Suprapubic skin (tissue), 4 donors: Measurements from ENCODE around the gene GLIS2. TPM values are rescaled to one million over a fixed set of nuclear protein-coding genes. Genes with fewer than 3 reads are reported as not detected.

Experiments
- DNase-seq, 2 donors: peaks; one replicate each; pipeline ENCODE4 v3.0.0-alpha.2; 2019; ENCODE audit warnings: low spot score in 2 of 2
- H3K27ac ChIP-seq: fragments of 200-600 bp; sonication (generic); one replicate; pipeline ENCODE4 v1.5.1; 2019
- H3K27me3 ChIP-seq: fragments of 200-600 bp; sonication (generic); one replicate; pipeline ENCODE4 v1.5.1; 2019
- H3K36me3 ChIP-seq: fragments of 200-600 bp; sonication (generic); one replicate; pipeline ENCODE4 v1.5.1; 2019
- H3K4me1 ChIP-seq: fragments of 200-600 bp; sonication (generic); one replicate; pipeline ENCODE4 v1.5.1; 2019
- H3K4me3 ChIP-seq: fragments of 200-600 bp; sonication (generic); one replicate; pipeline ENCODE4 v1.5.1; 2019; ENCODE audit warnings: mild to moderate bottlenecking
- H3K9me3 ChIP-seq: fragments of 200-600 bp; sonication (generic); one replicate; pipeline ENCODE4 v1.5.1; 2019
- CTCF ChIP-seq, 2 donors: fragments of 200-600 bp in 1 of 2; fragments of 450-650 bp in 1 of 2; sonication (generic) in 1 of 2; IDR thresholded peaks; one replicate each; pipeline ENCODE4 v1.5.1; 2016 to 2019; ENCODE audit warnings: antibody characterized with exemption in 2 of 2, mild to moderate bottlenecking in 1 of 2, moderate library complexity in 1 of 2
- EP300 ChIP-seq: sonication (generic); formaldehyde crosslinking; IDR thresholded peaks from one replicate; pipeline ENCODE4 v1.6.1; 2017; ENCODE audit warnings: antibody characterized with exemption
- POLR2A ChIP-seq, 2 donors: fragments of 450-650 bp; IDR thresholded peaks; one replicate each; pipeline ENCODE4 v1.6.1; 2017; ENCODE audit warnings: antibody characterized with exemption in 2 of 2, mild to moderate bottlenecking in 2 of 2, moderate library complexity in 2 of 2
- POLR2AphosphoS5 ChIP-seq, 3 donors: sonication (generic); formaldehyde crosslinking; IDR thresholded peaks; one replicate each; pipeline ENCODE4 v1.6.1; 2017; ENCODE audit warnings: antibody characterized with exemption in 3 of 3
- WGBS: methylation state at CpG from one replicate; pipeline ENCODE4 v1.1.5; 2018; 5-methylcytosine and 5-hydroxymethylcytosine counted together
- total RNA-seq, 4 donors: library from RNA; depleted of rRNA; stranded (reverse); fragments of >200 nt; gene quantifications; one replicate each; pipeline ENCODE4 v1.1.0, GENCODE V29; 2016

Gene GLIS2
- total RNA-seq, 4 donors from 2014 or later, result 1.1 to 3.1 (median 2.3) TPM

DNA sequence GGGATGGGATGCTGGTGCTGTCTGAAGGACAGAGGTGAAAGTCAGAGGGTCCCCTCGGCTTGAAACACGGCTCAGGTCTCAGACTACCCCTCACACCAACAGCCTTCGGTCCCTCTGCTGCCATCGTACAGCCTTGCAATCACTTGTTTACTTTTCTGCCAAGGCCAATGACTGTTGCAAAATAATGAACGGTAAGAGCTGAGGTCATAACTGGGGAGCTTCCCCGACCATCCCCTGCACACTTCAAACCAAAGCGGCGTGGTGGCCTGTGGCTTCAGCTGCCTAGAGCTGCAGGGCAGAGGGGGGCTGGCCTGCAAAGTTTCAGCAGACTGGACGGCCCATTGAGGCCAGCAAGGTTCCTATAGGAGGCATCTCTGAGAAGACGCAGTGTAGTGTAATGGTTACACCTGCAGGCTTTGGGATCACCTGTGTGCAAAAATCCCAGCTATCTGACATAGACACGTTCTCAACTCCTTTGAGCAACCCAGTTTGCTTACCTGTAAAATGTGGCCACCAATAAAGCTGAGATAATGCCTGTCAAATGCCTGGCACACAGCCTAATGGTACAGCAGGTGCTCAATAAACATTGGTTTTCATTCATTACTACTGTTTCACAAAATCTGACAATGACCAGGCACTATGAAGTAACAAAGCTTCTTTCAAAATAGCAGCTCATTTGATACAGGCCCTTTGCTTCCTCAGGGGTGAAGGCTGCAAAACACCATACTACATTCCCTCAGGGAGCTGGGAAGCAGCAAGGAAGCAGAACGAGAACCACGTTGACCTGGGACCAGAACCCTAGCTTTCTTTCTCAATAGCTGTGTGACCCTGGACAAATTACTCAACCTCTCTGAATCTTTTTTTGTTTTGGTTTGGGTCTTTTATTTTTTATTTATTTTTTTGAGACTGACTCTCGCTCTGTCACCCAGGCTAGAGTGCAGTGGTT is 30.2 kb downstream of the GLIS2 start:
- Histone ChIP-seq H3K4me1 (peaks cover 43% of the 10 kb centered on the region), H3K36me3 (peaks cover 6% of the 10 kb centered on the region), H3K9me3 (no peaks in the 10 kb centered on the region), H3K4me3 (no peak overlapping the region), H3K27ac (peak overlapping the region; percentile 10), H3K27me3 (no peaks in the 10 kb centered on the region)
- TF ChIP-seq POLR2AphosphoS5 (IDR thresholded peaks at IDR 0.05) (no peak), EP300 (no peak), POLR2A (IDR thresholded peaks at IDR 0.05) (no peak)
- DNase-seq, result no peak
- WGBS, result 77% methylated on average over 14 of the region's 14 CpGs

GRCh38 chr16:4347010-4347409 is 31.1 kb downstream of the GLIS2 start:
- no peaks in the 10 kb centered on the region for H3K9me3 ChIP-seq
- H3K36me3 ChIP-seq, result no peaks in the 10 kb centered on the region
- no peak for DNase-seq
- no peak overlapping the region for H3K4me3 ChIP-seq
- WGBS, result 81% methylated on average over 6 of the region's 8 CpGs
- TF ChIP-seq POLR2A (IDR thresholded peaks at IDR 0.05) (no peak), EP300 (no peak), CTCF (IDR thresholded peaks at IDR 0.05) (no peak), POLR2AphosphoS5 (IDR thresholded peaks at IDR 0.05) (no peak)
- H3K27ac ChIP-seq, result no peak overlapping the region
- H3K4me1 ChIP-seq, result peaks cover 50% of the 10 kb centered on the region
- no peaks in the 10 kb centered on the region for H3K27me3 ChIP-seq

GRCh38 chr16:4347765-4348509 is 32.1 kb downstream of the GLIS2 start:
- 50% methylated on average over 13 of the region's 17 CpGs for WGBS
- no peak overlapping the region for H3K27ac ChIP-seq
- H3K4me3 ChIP-seq, result no peak overlapping the region
- DNase-seq, result no peak
- TF ChIP-seq POLR2AphosphoS5 (IDR thresholded peaks at IDR 0.05) (no peak), CTCF (IDR thresholded peaks at IDR 0.05) (no peak), EP300 (no peak), POLR2A (IDR thresholded peaks at IDR 0.05) (no peak)
- no peaks in the 10 kb centered on the region for H3K27me3 ChIP-seq
- no peaks in the 10 kb centered on the region for H3K9me3 ChIP-seq
- peaks cover 50% of the 10 kb centered on the region for H3K4me1 ChIP-seq
- no peaks in the 10 kb centered on the region for H3K36me3 ChIP-seq

DNA sequence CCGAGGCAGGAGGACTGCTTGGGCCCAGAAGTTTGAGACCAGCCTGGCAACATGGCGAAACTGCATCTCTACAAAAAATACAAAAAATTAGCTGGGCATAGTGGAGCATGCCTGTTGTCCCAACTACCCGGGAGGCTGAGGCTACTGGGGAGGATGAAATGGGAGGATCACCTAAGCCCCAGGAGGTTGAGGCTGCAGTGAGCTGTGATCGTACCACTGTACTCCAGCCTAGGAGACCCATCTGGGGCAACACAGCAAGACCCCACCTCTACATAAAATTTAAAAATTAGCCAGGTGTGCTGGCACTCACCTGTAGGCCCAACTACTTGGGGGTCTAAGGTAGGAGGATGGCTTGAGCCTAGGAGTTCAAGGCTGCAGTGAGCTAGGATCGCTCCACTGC is 33.5 kb downstream of the GLIS2 start:
- H3K36me3 ChIP-seq, result peaks cover under 1% of the 10 kb centered on the region
- H3K4me3 ChIP-seq, result no peak overlapping the region
- peaks cover 50% of the 10 kb centered on the region for H3K4me1 ChIP-seq

DNA sequence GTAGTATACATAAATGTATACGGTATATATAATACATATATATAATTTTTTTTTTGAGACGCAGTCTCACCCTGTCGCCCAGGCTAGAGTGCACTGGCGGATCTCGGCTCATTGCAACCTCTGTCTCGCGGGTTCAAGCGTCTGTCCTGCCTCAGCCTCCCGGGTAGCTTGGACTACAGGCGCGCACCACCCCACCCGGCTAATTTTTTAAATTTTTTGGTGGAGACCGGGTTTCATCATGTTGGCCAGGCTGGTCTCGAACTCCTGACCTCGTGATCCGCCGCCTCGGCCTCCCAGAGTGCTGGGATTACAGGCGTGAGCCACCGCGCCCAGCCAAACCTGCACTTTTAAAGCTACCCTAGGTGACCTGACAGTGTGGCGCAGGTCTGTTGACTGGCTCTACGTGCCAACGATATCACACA is 34.5 kb downstream of the GLIS2 start:
- Histone ChIP-seq H3K36me3 (peaks cover 8% of the 10 kb centered on the region), H3K9me3 (no peaks in the 10 kb centered on the region), H3K4me1 (peaks cover 43% of the 10 kb centered on the region), H3K27ac (peak overlapping the region; percentile 89), H3K4me3 (peak overlapping the region; percentile 98), H3K27me3 (no peaks in the 10 kb centered on the region)
- DNase-seq, result no peak
- WGBS, result 39% methylated on average over 21 of the region's 24 CpGs
- TF ChIP-seq CTCF (IDR thresholded peaks at IDR 0.05), result no peak
- TF ChIP-seq POLR2AphosphoS5 (IDR thresholded peaks at IDR 0.05), result no peak
- TF ChIP-seq POLR2A (IDR thresholded peaks at IDR 0.05), result no peak
- no peak for TF ChIP-seq EP300

More for the DNA sequence above, 33.5 kb downstream of the GLIS2 start:
- no peak for DNase-seq
- Histone ChIP-seq H3K27me3 (no peaks in the 10 kb centered on the region), H3K9me3 (no peaks in the 10 kb centered on the region), H3K27ac (no peak overlapping the region)
- WGBS, result 93% methylated on average over 5 of the region's 5 CpGs
- no peak for TF ChIP-seq CTCF (IDR thresholded peaks at IDR 0.05)
- no peak for TF ChIP-seq POLR2AphosphoS5 (IDR thresholded peaks at IDR 0.05)
- no peak for TF ChIP-seq EP300
- TF ChIP-seq POLR2A (IDR thresholded peaks at IDR 0.05), result no peak
